ENCODE results near the gene GSC2.

- TF ChIP-seq POLR2A (IDR thresholded peaks at IDR 0.05) (no peak), CTCF (IDR thresholded peaks at IDR 0.05) (no peak), EP300 (IDR thresholded peaks at IDR 0.05) (no peak), POLR2AphosphoS5 (IDR thresholded peaks at IDR 0.05) (no peak)
These were observed 15.8 kb downstream of the GSC2 start for GRCh38 chr22:19134176-19134831.
